ENCODE data around the gene UBR4. TPM values are rescaled to one million over a fixed set of nuclear protein-coding genes. Genes with fewer than 3 reads are reported as not detected.

The UBR4 gene
- total RNA-seq, 4 donors from 2014 or later = 193 to 292 (median 229) TPM

GRCh38 chr1:19071674-19072281 lies 138.3 kb downstream of the UBR4 start:
- TF ChIP-seq CTCF (IDR thresholded peaks at IDR 0.05) (no peak), POLR2A (IDR thresholded peaks at IDR 0.05) (no peak)
- peaks cover 0 to 28% (median 5%) of the 10 kb centered on the region in 4 donors for H3K4me1 ChIP-seq
- DNase-seq = no peak
- H3K36me3 ChIP-seq = peaks cover 0 to 43% (median 0%) of the 10 kb centered on the region in 3 donors
- no peaks in the 10 kb centered on the region for H3K27me3 ChIP-seq
- no peak overlapping the region for H3K4me3 ChIP-seq
- H3K9me3 ChIP-seq = no peaks in the 10 kb centered on the region
- no peak overlapping the region for H3K27ac ChIP-seq

DNA sequence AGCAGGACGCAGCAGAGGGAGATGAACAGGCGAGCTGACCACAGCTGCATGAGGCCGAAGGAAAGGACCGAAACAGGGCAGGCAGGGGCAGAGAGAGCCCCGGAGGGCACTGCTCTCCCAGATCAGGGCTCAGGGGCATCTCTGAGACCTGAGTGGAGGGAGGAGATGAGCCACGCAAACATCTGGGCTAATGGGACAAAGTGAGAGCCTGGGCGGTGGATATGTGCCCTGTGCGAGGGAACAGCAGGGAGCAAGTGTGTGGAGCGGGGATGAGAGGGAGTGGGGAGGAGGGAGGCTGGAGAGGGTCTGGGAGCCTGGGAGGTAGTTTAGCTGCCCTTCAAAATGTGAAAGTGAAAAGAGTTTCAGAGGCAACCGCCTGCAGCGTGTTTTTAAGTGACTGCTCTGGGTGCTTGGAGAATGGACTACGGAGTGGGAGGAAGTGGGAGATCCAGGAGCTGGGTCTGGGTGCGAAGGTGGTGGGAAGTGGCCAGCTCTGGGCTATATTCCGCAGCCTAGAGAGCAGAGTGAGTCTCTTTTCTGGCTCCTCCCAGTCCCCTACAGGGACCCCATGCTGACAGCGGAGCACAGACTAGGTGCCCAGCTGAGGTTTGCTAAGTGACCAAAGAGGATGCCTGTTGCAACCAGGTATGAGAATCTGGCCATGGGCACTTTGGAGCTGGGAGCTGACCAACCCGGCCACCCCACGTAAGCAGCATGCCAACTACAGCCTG lies 139.0 kb downstream of the UBR4 start:
- Histone ChIP-seq H3K9me3 (no peaks in the 10 kb centered on the region), H3K36me3 (peaks cover 0 to 36% (median 0%) of the 10 kb centered on the region in 3 donors), H3K27ac (no peak overlapping the region), H3K4me1 (peaks cover 0 to 34% (median 5%) of the 10 kb centered on the region in 4 donors), H3K27me3 (no peaks in the 10 kb centered on the region), H3K4me3 (no peak overlapping the region)
- no peak for TF ChIP-seq POLR2A (IDR thresholded peaks at IDR 0.05)
- no peak for TF ChIP-seq CTCF (IDR thresholded peaks at IDR 0.05)
- no peak for DNase-seq

- TF ChIP-seq POLR2A (IDR thresholded peaks at IDR 0.05) = no peak
- TF ChIP-seq CTCF (IDR thresholded peaks at IDR 0.05) = no peak
- no peak overlapping the region for H3K4me3 ChIP-seq
- peaks cover 0 to 29% (median 5%) of the 10 kb centered on the region in 4 donors for H3K4me1 ChIP-seq
- H3K27me3 ChIP-seq = no peaks in the 10 kb centered on the region
- H3K9me3 ChIP-seq = no peaks in the 10 kb centered on the region
- no peak for DNase-seq
- peaks cover 0 to 27% (median 0%) of the 10 kb centered on the region in 3 donors for H3K36me3 ChIP-seq
- no peak overlapping the region for H3K27ac ChIP-seq
These were observed 139.8 kb downstream of the UBR4 start for GRCh38 chr1:19070197-19070651.

DNA sequence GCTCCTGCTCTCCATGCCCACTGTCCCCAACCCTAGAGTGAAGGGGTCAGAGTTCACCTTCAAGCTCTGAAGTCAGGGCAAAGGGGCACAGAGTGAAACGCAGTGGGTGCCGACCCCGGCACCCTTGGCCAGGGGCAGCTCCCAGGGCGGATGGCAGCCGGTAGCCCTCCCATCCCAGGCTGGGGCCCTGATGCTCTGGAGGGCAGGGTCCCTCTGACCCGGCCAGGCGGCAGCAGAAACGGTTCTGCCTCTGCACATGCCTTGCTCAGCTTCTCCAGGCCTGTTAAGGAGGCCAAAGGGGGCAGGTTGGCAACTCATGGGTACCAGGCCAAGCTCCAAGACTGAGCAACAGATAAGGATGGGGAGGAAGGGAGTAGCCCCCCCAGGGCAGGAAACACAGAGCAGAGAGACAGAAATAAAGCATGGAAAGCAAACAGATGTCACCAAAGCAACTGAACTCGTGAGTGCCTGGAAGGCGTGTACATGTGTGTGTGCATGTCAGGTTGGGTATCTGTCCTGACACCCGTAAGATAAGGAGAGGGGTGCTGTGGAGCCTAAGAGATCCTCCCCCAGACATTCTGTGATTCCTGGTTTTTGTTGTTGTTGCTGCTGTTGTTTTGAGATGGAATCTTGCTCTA lies 141.3 kb downstream of the UBR4 start:
- H3K9me3 ChIP-seq = no peaks in the 10 kb centered on the region
- peaks cover 0 to 13% (median 0%) of the 10 kb centered on the region in 3 donors for H3K36me3 ChIP-seq
- H3K27me3 ChIP-seq = no peaks in the 10 kb centered on the region
- no peak for TF ChIP-seq POLR2A (IDR thresholded peaks at IDR 0.05)
- TF ChIP-seq CTCF (IDR thresholded peaks at IDR 0.05) = no peak
- H3K27ac ChIP-seq = no peak overlapping the region
- DNase-seq = no peak
- H3K4me3 ChIP-seq = no peak overlapping the region
- H3K4me1 ChIP-seq = peaks cover 0 to 21% (median 0%) of the 10 kb centered on the region in 4 donors

GRCh38 chr1:19067912-19068638 lies 142.0 kb downstream of the UBR4 start:
- H3K4me3 ChIP-seq = no peak overlapping the region
- H3K4me1 ChIP-seq = peaks cover 0 to 21% (median 0%) of the 10 kb centered on the region in 4 donors
- no peaks in the 10 kb centered on the region for H3K27me3 ChIP-seq
- no peak for TF ChIP-seq POLR2A (IDR thresholded peaks at IDR 0.05)
- no peak for TF ChIP-seq CTCF (IDR thresholded peaks at IDR 0.05)
- no peak for DNase-seq
- H3K9me3 ChIP-seq = no peaks in the 10 kb centered on the region
- no peak overlapping the region for H3K27ac ChIP-seq
- peaks cover 0 to 6% (median 0%) of the 10 kb centered on the region in 3 donors for H3K36me3 ChIP-seq

Measured in Peyer's patch (tissue), 4 donors.